Parathyroid adenoma (tissue), 2 donors: ENCODE results near the gene KDM6B.

Experiments
- H2AFZ ChIP-seq: fragments of 300-600 bp; sonication (generic); one replicate; pipeline ENCODE4 v1.7.0; 2017; ENCODE audit warnings: antibody characterized with exemption, mild to moderate bottlenecking
- H3K27ac ChIP-seq: fragments of 300-600 bp; sonication (generic); one replicate; pipeline ENCODE4 v1.7.0; 2017
- H3K27me3 ChIP-seq: fragments of 300-600 bp; sonication (generic); one replicate; pipeline ENCODE4 v1.7.0; 2017; ENCODE audit warnings: low read length; ENCODE audit not compliant: control insufficient read depth, insufficient read depth
- H3K36me3 ChIP-seq: fragments of 300-600 bp; sonication (generic); one replicate; pipeline ENCODE4 v1.7.0; 2017; ENCODE audit warnings: low read length; ENCODE audit not compliant: control insufficient read depth, insufficient read depth
- H3K4me1 ChIP-seq: fragments of 300-600 bp; sonication (generic); one replicate; pipeline ENCODE4 v1.7.0; 2017; ENCODE audit warnings: control low read depth
- H3K4me2 ChIP-seq: fragments of 300-600 bp; sonication (generic); one replicate; pipeline ENCODE4 v1.7.0; 2017; ENCODE audit warnings: low read length
- H3K4me3 ChIP-seq: fragments of 300-600 bp; sonication (generic); one replicate; pipeline ENCODE4 v1.7.0; 2017; ENCODE audit warnings: low read depth, low read length
- H3K79me2 ChIP-seq: fragments of 300-600 bp; sonication (generic); one replicate; pipeline ENCODE4 v1.7.0; 2017; ENCODE audit warnings: control low read depth
- H3K9ac ChIP-seq: fragments of 300-600 bp; sonication (generic); one replicate; pipeline ENCODE4 v1.7.0; 2017; ENCODE audit warnings: mild to moderate bottlenecking
- H3K9me3 ChIP-seq: fragments of 300-600 bp; sonication (generic); one replicate; pipeline ENCODE4 v1.7.0; 2017; ENCODE audit warnings: low read length; ENCODE audit not compliant: control insufficient read depth
- CTCF ChIP-seq: fragments of 300-600 bp; sonication (generic); IDR thresholded peaks from one replicate; pipeline ENCODE4 v1.7.0; 2017; ENCODE audit warnings: antibody characterized with exemption, mild to moderate bottlenecking
- donor health status: primary hyperparathyroidism.

The KDM6B gene

GRCh38 chr17:7814969-7815368, 19.0 kb upstream of the KDM6B start:
- Histone ChIP-seq H3K9ac (no peak overlapping the region), H3K4me2 (no peak overlapping the region)

GRCh38 chr17:7816926-7817642, 16.9 kb upstream of the KDM6B start:
- Histone ChIP-seq H3K4me1 (no peaks in the 10 kb centered on the region), H3K9ac (no peak overlapping the region), H3K36me3 (no peaks in the 10 kb centered on the region), H3K4me3 (no peak overlapping the region), H3K4me2 (no peak overlapping the region), H3K79me2 (no peaks in the 10 kb centered on the region), H3K9me3 (no peaks in the 10 kb centered on the region), H3K27me3 (no peaks in the 10 kb centered on the region), H2AFZ (no peak overlapping the region), H3K27ac (no peak overlapping the region)
- no peak for TF ChIP-seq CTCF

More at GRCh38 chr17:7814969-7815368, 19.0 kb upstream of the KDM6B start:
- Histone ChIP-seq H3K79me2 (no peaks in the 10 kb centered on the region), H3K4me1 (no peaks in the 10 kb centered on the region), H3K27me3 (no peaks in the 10 kb centered on the region), H3K4me3 (no peak overlapping the region), H3K9me3 (no peaks in the 10 kb centered on the region), H3K36me3 (no peaks in the 10 kb centered on the region), H2AFZ (no peak overlapping the region), H3K27ac (no peak overlapping the region)
- no peak for TF ChIP-seq CTCF

- no peak overlapping the region for H3K4me3 ChIP-seq
- H3K9ac ChIP-seq = no peak overlapping the region
- no peaks in the 10 kb centered on the region for H3K27me3 ChIP-seq
- H2AFZ ChIP-seq = no peak overlapping the region
- no peak for TF ChIP-seq CTCF
- no peaks in the 10 kb centered on the region for H3K79me2 ChIP-seq
- no peaks in the 10 kb centered on the region for H3K9me3 ChIP-seq
- H3K4me2 ChIP-seq = no peak overlapping the region
- no peaks in the 10 kb centered on the region for H3K36me3 ChIP-seq
- H3K27ac ChIP-seq = no peak overlapping the region
- no peaks in the 10 kb centered on the region for H3K4me1 ChIP-seq
These were observed 16.4 kb upstream of the KDM6B start for GRCh38 chr17:7817643-7817964.

GRCh38 chr17:7818026-7818425, 16.0 kb upstream of the KDM6B start:
- Histone ChIP-seq H3K9me3 (no peaks in the 10 kb centered on the region), H3K27ac (no peak overlapping the region), H3K79me2 (no peaks in the 10 kb centered on the region), H2AFZ (no peak overlapping the region), H3K4me2 (no peak overlapping the region), H3K4me1 (no peaks in the 10 kb centered on the region), H3K27me3 (no peaks in the 10 kb centered on the region), H3K4me3 (no peak overlapping the region), H3K36me3 (no peaks in the 10 kb centered on the region), H3K9ac (no peak overlapping the region)
- no peak for TF ChIP-seq CTCF
